Transverse colon (tissue), 4 donors: ENCODE measurements around the gene EBNA1BP2. TPM values are rescaled to one million over a fixed set of nuclear protein-coding genes. Genes with fewer than 3 reads are reported as not detected.
A peak's percentile ranks its signal among the peaks of the same experiment; 100 is the strongest.

ENCODE experiments used
- DNase-seq: peaks from one replicate; pipeline ENCODE4 v3.0.0-alpha.2; 2019
- H3K27ac ChIP-seq, 4 donors: fragments of 200-600 bp; sonication (generic); 2 replicates each; pipeline ENCODE4 v1.5.1; 2016 to 2018; ENCODE audit warnings: inconsistent platforms in 4 of 4
- H3K27me3 ChIP-seq: fragments of 200-600 bp; sonication (generic); 2 replicates; pipeline ENCODE4 v1.5.1; 2017; ENCODE audit warnings: inconsistent platforms
- H3K36me3 ChIP-seq, 4 donors: fragments of 200-600 bp; sonication (generic); 2 replicates each; pipeline ENCODE4 v1.5.1; 2017 to 2019; ENCODE audit warnings: inconsistent platforms in 4 of 4
- H3K4me1 ChIP-seq, 4 donors: fragments of 200-600 bp; sonication (generic); 2 replicates each; pipeline ENCODE4 v1.5.1; 2017 to 2020; ENCODE audit warnings: inconsistent platforms in 4 of 4
- H3K4me3 ChIP-seq, 4 donors: fragments of 200-600 bp; sonication (generic); 1 replicate in 1 of 4; 2 replicates in 3 of 4; pipeline versions ENCODE4 v1.5.1 to v1.6.1; 2017 to 2019; ENCODE audit warnings: inconsistent platforms in 4 of 4
- H3K9me3 ChIP-seq, 2 donors: fragments of 200-600 bp; sonication (generic); 2 replicates each; pipeline ENCODE4 v1.5.1; 2017 to 2019; ENCODE audit warnings: inconsistent platforms in 2 of 2
- CTCF ChIP-seq, 5 experiments: fragments of 200-600 bp in 3 of 5; fragments of 450-650 bp in 2 of 5; sonication (generic) in 3 of 5; IDR thresholded peaks; 1 replicate in 2 of 5; 2 replicates in 3 of 5; pipeline ENCODE4 v1.5.1; 2016 to 2017; ENCODE audit warnings: antibody characterized with exemption in 5 of 5, inconsistent platforms in 3 of 5, mild to moderate bottlenecking in 2 of 5, moderate library complexity in 1 of 5
- EP300 ChIP-seq: sonication (generic); formaldehyde crosslinking; IDR thresholded peaks from one replicate; pipeline ENCODE4 v1.6.1; 2017; ENCODE audit warnings: antibody characterized with exemption, low read depth
- POLR2A ChIP-seq: fragments of 450-650 bp; IDR thresholded peaks from one replicate; pipeline ENCODE4 v1.6.1; 2016; ENCODE audit warnings: antibody characterized with exemption, mild to moderate bottlenecking, moderate library complexity
- POLR2AphosphoS5 ChIP-seq, 3 donors: sonication (generic); formaldehyde crosslinking; IDR thresholded peaks; one replicate each; pipeline ENCODE4 v1.6.1; 2016; ENCODE audit warnings: antibody characterized with exemption in 3 of 3
- WGBS, 2 donors: methylation state at CpG; one replicate each; pipeline ENCODE4 v1.1.5; 2018; ENCODE audit warnings: low coverage in 1 of 2; 5-methylcytosine and 5-hydroxymethylcytosine counted together
- in situ Hi-C, 4 donors: fragments of 200-750 bp; cut with MboI; loops; one replicate each; pipeline versions ENCODE4 v1.15.0 to v1.15.1; 2017; ENCODE audit warnings: low sequenced_read_pairs in 3 of 4, low pct_ligation_motif_present in 1 of 4, low pct_unique_long_range_greater_than_20kb in 1 of 4
- intact Hi-C: fragments of 100-400 bp; cut with DNase I; formaldehyde crosslinking; loops from one replicate; pipeline ENCODE4 v1.15.1; 2023; ENCODE audit warnings: low total_unique reads
- total RNA-seq, 4 donors: library from RNA; depleted of rRNA; stranded (reverse); fragments of >200 nt; gene quantifications; one replicate each; pipeline ENCODE4 v1.1.0, GENCODE V29; 2016

The EBNA1BP2 gene
- 10 to 100 TPM; 12.5 to 35.5 (median 30.1) TPM for total RNA-seq

- Histone ChIP-seq H3K27me3 (peaks cover 15% of the 10 kb centered on the region), H3K9me3 (no peaks in the 10 kb centered on the region), H3K27ac (peak within 1 kb of the TSS; percentile 39 to 80 (median 61)), H3K4me3 (peak within 1 kb of the TSS; percentile 64 to 81 (median 72)), H3K36me3 (peaks cover 0 to 20% (median 4%) of the 10 kb centered on the region in 4 donors), H3K4me1 (peaks cover 0 to 12% (median 9%) of the 10 kb centered on the region in 4 donors)
- TF ChIP-seq POLR2A (peak; percentile 26), CTCF (IDR thresholded peaks at IDR 0.05) (no peak), POLR2AphosphoS5 (IDR thresholded peaks at IDR 0.05) (peak; percentile 37 to 57 (median 43))
- in situ Hi-C loops (no loop called here), intact Hi-C loops (no loop called here)
- WGBS, 2 donors, result 1 to 8% methylated on average over 5 to 32 of the region's 45 CpGs
- peak; percentile 93 for DNase-seq
These were observed at the start of gene EBNA1BP2, which contains the start of gene CFAP57 for GRCh38 chr1:43171876-43172526. TSS of gene EBNA1BP2 (minus strand) at chr1:43172290. CDS start at chr1:43172118, 172 bp downstream. TSS of gene CFAP57 (plus strand) at chr1:43172330. CDS start at chr1:43172754, 424 bp downstream.

GRCh38 chr1:43221797-43222196 lies 49.7 kb upstream of the EBNA1BP2 start:
- WGBS, 2 donors, result 93% methylated on average over 1 of the region's 1 CpG; no CpG with 5 or more reads in 1 of the 2 donors
- Histone ChIP-seq H3K27ac (peak overlapping the region in 1 of 4 donors; percentile 5), H3K4me1 (no peaks in the 10 kb centered on the region), H3K36me3 (no peaks in the 10 kb centered on the region), H3K9me3 (no peaks in the 10 kb centered on the region), H3K4me3 (no peak overlapping the region), H3K27me3 (no peaks in the 10 kb centered on the region)
- DNase-seq, result no peak
- TF ChIP-seq EP300 (no peak), POLR2A (no peak), POLR2AphosphoS5 (IDR thresholded peaks at IDR 0.05) (no peak), CTCF (IDR thresholded peaks at IDR 0.05) (no peak)
- in situ Hi-C loops, result loop anchor here in 1 of 4 donors (10.0 kb wide), 1 partner anchor 193 kb away; no protein-coding TSS in a partner anchor
- intact Hi-C loops, result no loop called here

- no peak for TF ChIP-seq CTCF (IDR thresholded peaks at IDR 0.05)
- TF ChIP-seq EP300, result no peak
- TF ChIP-seq POLR2A, result no peak
- H3K4me3 ChIP-seq, result no peak overlapping the region
- peak overlapping the region in 1 of 4 donors; percentile 13 for H3K27ac ChIP-seq
- H3K4me1 ChIP-seq, result no peaks in the 10 kb centered on the region
- H3K9me3 ChIP-seq, result no peaks in the 10 kb centered on the region
- no peak for DNase-seq
- WGBS, 2 donors, result 68 to 72% methylated on average over 4 to 7 of the region's 7 CpGs
- no peaks in the 10 kb centered on the region for H3K36me3 ChIP-seq
- H3K27me3 ChIP-seq, result no peaks in the 10 kb centered on the region
- intact Hi-C loops, result no loop called here
- in situ Hi-C loops, result loop anchor here in 1 of 4 donors (10.0 kb wide), 1 partner anchor 194 kb away; no protein-coding TSS in a partner anchor
These were observed 49.1 kb upstream of the EBNA1BP2 start for GRCh38 chr1:43220905-43221778.

- WGBS, 2 donors, result 88 to 94% methylated on average over 6 to 10 of the region's 10 CpGs
- in situ Hi-C loops, result no loop called here
These were observed 45.7 kb upstream of the EBNA1BP2 start for GRCh38 chr1:43217747-43218146.

More at GRCh38 chr1:43217747-43218146, 45.7 kb upstream of the EBNA1BP2 start:
- intact Hi-C loops, result no loop called here
- Histone ChIP-seq H3K4me3 (no peak overlapping the region), H3K36me3 (no peaks in the 10 kb centered on the region), H3K27ac (no peak overlapping the region), H3K4me1 (no peaks in the 10 kb centered on the region), H3K9me3 (no peaks in the 10 kb centered on the region), H3K27me3 (no peaks in the 10 kb centered on the region)
- TF ChIP-seq POLR2AphosphoS5 (IDR thresholded peaks at IDR 0.05) (no peak), EP300 (no peak), POLR2A (no peak), CTCF (IDR thresholded peaks at IDR 0.05) (no peak)
- no peak for DNase-seq
